Neuronal stem cell (in vitro differentiated cells): ENCODE measurements around the gene MTG1.

Experiments
- DNase-seq: peaks from one replicate; pipeline ENCODE4 v3.0.0-alpha.2; 2013; ENCODE audit warnings: low spot score
- H2AFZ ChIP-seq: one replicate; pipeline ENCODE4 v1.6.1; 2013; ENCODE audit warnings: mild to moderate bottlenecking, low read length, inconsistent platforms
- H2AK5ac ChIP-seq: 2 replicates; pipeline ENCODE4 v1.6.1; 2013; ENCODE audit warnings: low read depth, mild to moderate bottlenecking, inconsistent platforms, low read length, moderate library complexity, mixed read lengths
- H2BK120ac ChIP-seq: 2 replicates; pipeline ENCODE4 v1.6.1; 2013; ENCODE audit warnings: low read depth, mild to moderate bottlenecking, inconsistent platforms, low read length, moderate library complexity, mixed read lengths
- H2BK12ac ChIP-seq: one replicate; pipeline ENCODE4 v1.6.1; 2013; ENCODE audit warnings: low read length, inconsistent platforms
- H2BK15ac ChIP-seq: 2 replicates; pipeline ENCODE4 v1.6.1; 2013; ENCODE audit warnings: mild to moderate bottlenecking, low read length, inconsistent platforms, mixed read lengths
- H2BK5ac ChIP-seq: one replicate; pipeline ENCODE4 v1.6.1; 2013; ENCODE audit warnings: inconsistent platforms, mild to moderate bottlenecking, low read length, moderate library complexity
- H3K14ac ChIP-seq: one replicate; pipeline ENCODE4 v1.6.1; 2013; ENCODE audit warnings: low read length, inconsistent platforms
- H3K18ac ChIP-seq: 2 replicates; pipeline ENCODE4 v1.6.1; 2013; ENCODE audit warnings: low read length, inconsistent platforms
- H3K23ac ChIP-seq: 2 replicates; pipeline ENCODE4 v1.6.1; 2013; ENCODE audit warnings: low read depth, mild to moderate bottlenecking, mixed read lengths, low read length, inconsistent platforms; ENCODE audit not compliant: poor library complexity
- H3K27ac ChIP-seq: replicated peaks from 3 replicates; pipeline ENCODE4 v1.5.1; 2013; ENCODE audit warnings: low read length, inconsistent platforms
- H3K27me3 ChIP-seq, 3 experiments: 2 replicates each; pipeline ENCODE4 v1.6.1; 2013; ENCODE audit warnings: low read length in 3 of 3, mild to moderate bottlenecking in 2 of 3, inconsistent platforms in 1 of 3, low read depth in 1 of 3, mixed read lengths in 1 of 3, moderate library complexity in 1 of 3; ENCODE audit not compliant: control insufficient read depth in 3 of 3, insufficient read depth in 3 of 3
- H3K36me3 ChIP-seq, 2 donors: replicated peaks in 1 of 2; 2 replicates each; pipeline ENCODE4 v1.6.1; 2013; ENCODE audit warnings: low read length in 2 of 2; ENCODE audit not compliant: control insufficient read depth in 2 of 2, insufficient read depth in 2 of 2
- H3K4ac ChIP-seq: 2 replicates; pipeline ENCODE4 v1.6.1; 2013; ENCODE audit warnings: inconsistent platforms, mild to moderate bottlenecking, low read length, moderate library complexity
- H3K4me1 ChIP-seq, 2 donors: 1 replicate in 1 of 2; 2 replicates in 1 of 2; pipeline ENCODE4 v1.6.1; 2013; ENCODE audit warnings: low read length in 2 of 2, low read depth in 1 of 2; ENCODE audit not compliant: control insufficient read depth in 2 of 2, insufficient read depth in 1 of 2
- H3K4me2 ChIP-seq: one replicate; pipeline ENCODE4 v1.6.1; 2013; ENCODE audit warnings: mild to moderate bottlenecking, low read length, inconsistent platforms; ENCODE audit not compliant: insufficient read depth, poor library complexity, severe bottlenecking
- H3K4me3 ChIP-seq, 2 donors: 2 replicates each; pipeline ENCODE4 v1.5.1; 2013; ENCODE audit warnings: low read length in 2 of 2, mild to moderate bottlenecking in 2 of 2, inconsistent platforms in 1 of 2, moderate library complexity in 1 of 2
- H3K79me1 ChIP-seq: one replicate; pipeline ENCODE4 v1.6.1; 2013; ENCODE audit warnings: low read depth, mild to moderate bottlenecking, inconsistent platforms, low read length, moderate library complexity
- H3K9ac ChIP-seq: one replicate; pipeline ENCODE4 v1.6.1; 2013; ENCODE audit warnings: mild to moderate bottlenecking, low read depth, low read length, inconsistent platforms; ENCODE audit not compliant: poor library complexity
- H3K9me3 ChIP-seq, 2 donors: replicated peaks in 1 of 2; 2 replicates each; pipeline versions ENCODE3 to v1.6.1; 2013; ENCODE audit warnings: low read length in 2 of 2, mild to moderate bottlenecking in 2 of 2, inconsistent platforms in 1 of 2, low read depth in 1 of 2, mixed read lengths in 1 of 2, moderate library complexity in 1 of 2; ENCODE audit not compliant: control insufficient read depth in 2 of 2, insufficient read depth in 1 of 2
- H4K8ac ChIP-seq: one replicate; pipeline ENCODE4 v1.6.1; 2013; ENCODE audit warnings: low read depth, mild to moderate bottlenecking, inconsistent platforms, low read length, moderate library complexity
- H4K91ac ChIP-seq: one replicate; pipeline ENCODE4 v1.6.1; 2013; ENCODE audit warnings: low read length, low read depth, mild to moderate bottlenecking, inconsistent platforms; ENCODE audit not compliant: poor library complexity
- WGBS, 2 donors: extraction: QIAGEN DNeasy Blood & Tissue Kit; methylation state at CpG; one replicate each; pipeline ENCODE4 v1.1.7; 2013; ENCODE audit warnings: missing lambda C conversion rate in 2 of 2, mixed read lengths in 1 of 2; ENCODE audit not compliant: insufficient read length in 2 of 2, insufficient replicate concordance in 1 of 2; ENCODE audit errors: extremely low coverage in 2 of 2; 5-methylcytosine and 5-hydroxymethylcytosine counted together

MTG1 gene

GRCh38 chr10:133381036-133381435 is 12.9 kb upstream of the MTG1 start:
- no peak overlapping the region for H3K14ac ChIP-seq
- no peak overlapping the region for H3K9ac ChIP-seq

GRCh38 chr10:133383551-133383950 is 10.4 kb upstream of the MTG1 start:
- Histone ChIP-seq H3K4ac (no peak overlapping the region), H3K4me3 (no peak overlapping the region), H3K79me1 (peaks cover 7% of the 10 kb centered on the region), H3K9ac (no peak overlapping the region), H3K4me2 (no peak overlapping the region), H3K4me1 (peaks cover 0 to 3% of the 10 kb centered on the region in 2 donors), H3K14ac (no peak overlapping the region), H3K27me3 (no peaks in the 10 kb centered on the region), H3K23ac (no peak overlapping the region), H3K27ac (no peak overlapping the region), H2AFZ (no peak overlapping the region), H4K8ac (no peak overlapping the region), H3K18ac (no peak overlapping the region), H3K9me3 (no peaks in the 10 kb centered on the region), H4K91ac (no peak overlapping the region), H3K36me3 (no peaks in the 10 kb centered on the region), H2BK120ac (no peak overlapping the region), H2BK15ac (no peak overlapping the region), H2BK5ac (no peak overlapping the region), H2AK5ac (no peak overlapping the region), H2BK12ac (no peak overlapping the region)
- no CpG with 5 or more reads among the region's 4 CpGs for WGBS, 2 donors
- no peak for DNase-seq

More at GRCh38 chr10:133381036-133381435, 12.9 kb upstream of the MTG1 start:
- no peaks in the 10 kb centered on the region for H3K36me3 ChIP-seq
- peaks cover 6 to 7% of the 10 kb centered on the region in 2 donors for H3K4me1 ChIP-seq
- no peak overlapping the region for H3K27ac ChIP-seq
- no peaks in the 10 kb centered on the region for H3K9me3 ChIP-seq
- H2AK5ac ChIP-seq = peak overlapping the region; percentile 75
- peak overlapping the region; percentile 16 for H2BK12ac ChIP-seq
- no peak overlapping the region for H4K91ac ChIP-seq
- no peak overlapping the region for H2BK15ac ChIP-seq
- no CpG with 5 or more reads among the region's 8 CpGs for WGBS, 2 donors
- no peak for DNase-seq
- no peak overlapping the region for H3K4ac ChIP-seq
- H2BK5ac ChIP-seq = no peak overlapping the region
- H3K4me3 ChIP-seq = no peak overlapping the region
- no peak overlapping the region for H2BK120ac ChIP-seq
- H3K79me1 ChIP-seq = peaks cover 7% of the 10 kb centered on the region
- H2AFZ ChIP-seq = no peak overlapping the region
- no peak overlapping the region for H3K23ac ChIP-seq
- H3K18ac ChIP-seq = no peak overlapping the region
- H3K4me2 ChIP-seq = no peak overlapping the region
- H4K8ac ChIP-seq = no peak overlapping the region
- H3K27me3 ChIP-seq = peaks cover 0 to 15% (median 8%) of the 10 kb centered on the region in 3 experiments

GRCh38 chr10:133384071-133384470 is 9.9 kb upstream of the MTG1 start:
- H3K9me3 ChIP-seq = no peaks in the 10 kb centered on the region
- H4K91ac ChIP-seq = no peak overlapping the region
- H2BK120ac ChIP-seq = no peak overlapping the region
- H3K36me3 ChIP-seq = no peaks in the 10 kb centered on the region
- no peak overlapping the region for H2BK15ac ChIP-seq
- no peaks in the 10 kb centered on the region for H3K27me3 ChIP-seq
- H4K8ac ChIP-seq = no peak overlapping the region
- H3K4me2 ChIP-seq = no peak overlapping the region
- H3K14ac ChIP-seq = no peak overlapping the region
- H3K4ac ChIP-seq = no peak overlapping the region
- H3K4me3 ChIP-seq = no peak overlapping the region
- no peak overlapping the region for H3K27ac ChIP-seq
- no peak overlapping the region for H2BK5ac ChIP-seq
- no peak overlapping the region for H3K9ac ChIP-seq
- H2AK5ac ChIP-seq = no peak overlapping the region
- no peak overlapping the region for H2BK12ac ChIP-seq
- no CpG with 5 or more reads among the region's 13 CpGs for WGBS, 2 donors
- no peak overlapping the region for H3K23ac ChIP-seq
- no peak overlapping the region for H2AFZ ChIP-seq
- H3K4me1 ChIP-seq = peaks cover 0 to 3% of the 10 kb centered on the region in 2 donors
- H3K18ac ChIP-seq = no peak overlapping the region
- peaks cover 7% of the 10 kb centered on the region for H3K79me1 ChIP-seq
- DNase-seq = no peak

DNA sequence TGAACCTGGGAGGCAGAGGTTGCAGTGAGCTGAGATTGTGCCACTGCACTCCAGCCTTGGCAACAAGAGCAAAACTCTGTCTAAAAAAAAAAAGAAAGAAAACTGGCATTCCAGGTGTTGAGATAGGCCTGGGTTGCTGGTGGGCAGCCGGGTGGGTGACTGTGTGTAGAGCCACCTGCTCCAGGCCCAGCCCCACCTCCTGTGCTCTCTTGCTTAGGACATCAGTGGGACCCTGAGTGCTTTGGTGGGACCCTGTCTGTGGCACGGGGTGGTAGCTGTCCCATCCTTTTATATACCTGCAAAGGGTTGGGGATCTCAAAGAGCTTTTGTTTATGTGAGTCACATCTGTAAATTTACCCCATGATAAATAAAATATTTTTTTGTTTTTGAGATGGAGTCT is 8.7 kb upstream of the MTG1 start:
- WGBS, 2 donors = no CpG with 5 or more reads among the region's 2 CpGs
- peaks cover 3% of the 10 kb centered on the region for H3K79me1 ChIP-seq

More for the DNA sequence above, 8.7 kb upstream of the MTG1 start:
- no peak overlapping the region for H3K9ac ChIP-seq
- H3K27me3 ChIP-seq = no peaks in the 10 kb centered on the region
- H2BK12ac ChIP-seq = no peak overlapping the region
- no peaks in the 10 kb centered on the region for H3K9me3 ChIP-seq
- H3K18ac ChIP-seq = no peak overlapping the region
- H2AFZ ChIP-seq = no peak overlapping the region
- H3K4ac ChIP-seq = no peak overlapping the region
- no peak overlapping the region for H2BK120ac ChIP-seq
- DNase-seq = no peak
- no peak overlapping the region for H4K91ac ChIP-seq
- H2AK5ac ChIP-seq = no peak overlapping the region
- H3K4me2 ChIP-seq = no peak overlapping the region
- H2BK15ac ChIP-seq = no peak overlapping the region
- no peak overlapping the region for H4K8ac ChIP-seq
- H3K4me1 ChIP-seq = no peaks in the 10 kb centered on the region
- no peak overlapping the region for H3K4me3 ChIP-seq
- H3K23ac ChIP-seq = no peak overlapping the region
- no peak overlapping the region for H3K14ac ChIP-seq
- H3K27ac ChIP-seq = no peak overlapping the region
- H3K36me3 ChIP-seq = no peaks in the 10 kb centered on the region
- no peak overlapping the region for H2BK5ac ChIP-seq
